ENCODE results near the gene PCED1B. TPM values are rescaled to one million over a fixed set of nuclear protein-coding genes. Genes with fewer than 3 reads are reported as not detected.

Gene PCED1B
- total and polyA plus RNA-seq, 2 donors (not counting 1 experiment from before 2014, with no cell fraction given), result 26.2 to 45.8 TPM

DNA sequence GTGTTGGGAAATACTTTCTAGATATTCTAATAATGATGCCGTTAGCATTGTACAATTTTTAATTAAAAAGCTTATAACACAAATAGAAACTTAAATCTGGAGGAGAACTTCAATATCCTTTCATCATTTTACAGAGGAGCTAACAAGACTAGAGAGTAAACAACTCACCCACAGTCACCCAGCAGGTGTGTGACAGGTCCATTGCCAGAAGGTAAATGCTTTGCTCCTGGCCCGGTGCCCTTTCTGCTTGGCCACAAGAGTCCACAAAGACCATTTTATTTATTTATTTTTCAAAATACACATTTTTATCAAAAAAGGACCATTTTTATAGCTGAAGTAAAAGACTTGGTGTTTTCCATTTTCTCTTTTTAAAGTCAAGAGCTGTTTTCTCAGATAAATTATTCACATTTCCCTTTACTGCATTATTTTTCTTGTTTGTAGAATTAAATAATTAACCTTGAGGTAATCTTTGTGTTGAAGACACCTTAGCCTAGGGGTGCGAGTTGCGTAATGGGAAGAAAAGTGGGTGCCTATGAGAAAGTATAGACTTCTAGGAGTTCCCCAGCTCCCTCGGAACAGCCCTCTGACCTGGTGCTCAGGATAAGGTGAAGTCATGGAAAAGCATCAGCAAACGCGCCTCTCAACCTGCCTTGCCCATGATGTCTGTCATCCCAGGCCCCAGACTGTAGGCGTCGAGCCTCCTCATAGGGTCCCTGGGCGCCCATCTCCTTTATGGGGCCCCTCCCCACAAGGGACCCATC, 26.7 kb downstream of the PCED1B start:
- Histone ChIP-seq H3K27me3 (replicated peaks in 1 of 4; ENCODE audit: control extremely low read depth in 1 of 4, control insufficient read depth in 3 of 4, insufficient read depth in 4 of 4, low read length in 3 of 4) (no peaks in the 10 kb centered on the region), H3K79me2 (ENCODE audit: control insufficient read depth, insufficient read depth, low read length) (no peaks in the 10 kb centered on the region), H3K9ac (ENCODE audit: low read length) (no peak overlapping the region), H3K27ac (ENCODE audit: low read length in 2 of 2) (no peak overlapping the region), H4K20me1 (ENCODE audit: control insufficient read depth, insufficient read depth, low read length, poor library complexity, severe bottlenecking) (no peaks in the 10 kb centered on the region), H3K9me3 (ENCODE audit: control extremely low read depth in 1 of 3, control insufficient read depth in 2 of 3, insufficient read depth in 1 of 3, low read length in 2 of 3) (no peaks in the 10 kb centered on the region), H3K4me3 (ENCODE audit: control extremely low read depth in 1 of 5, extremely low read depth in 1 of 5, insufficient read depth in 1 of 5, low read depth in 2 of 5, low read length in 4 of 5) (no peak overlapping the region), H2AFZ (ENCODE audit: insufficient read depth, low read depth, low read length, poor library complexity, severe bottlenecking) (no peak overlapping the region), H3K4me1 (ENCODE audit: control insufficient read depth in 2 of 2, insufficient read depth in 2 of 2, low read length in 2 of 2) (no peaks in the 10 kb centered on the region), H3K36me3 (replicated peaks in 1 of 2; ENCODE audit: control extremely low read depth in 1 of 2, control insufficient read depth in 1 of 2, extremely low read depth in 1 of 2, insufficient read depth in 2 of 2, low read length in 1 of 2) (peaks cover 0 to 6% of the 10 kb centered on the region in 2 experiments), H3K4me2 (replicated peaks; ENCODE audit: low read depth, low read length, poor library complexity, severe bottlenecking) (no peak overlapping the region)
- ATAC-seq (ENCODE audit: low read depth) (no peak), DNase-seq (no peak)
- TF ChIP-seq, protein P1, sequence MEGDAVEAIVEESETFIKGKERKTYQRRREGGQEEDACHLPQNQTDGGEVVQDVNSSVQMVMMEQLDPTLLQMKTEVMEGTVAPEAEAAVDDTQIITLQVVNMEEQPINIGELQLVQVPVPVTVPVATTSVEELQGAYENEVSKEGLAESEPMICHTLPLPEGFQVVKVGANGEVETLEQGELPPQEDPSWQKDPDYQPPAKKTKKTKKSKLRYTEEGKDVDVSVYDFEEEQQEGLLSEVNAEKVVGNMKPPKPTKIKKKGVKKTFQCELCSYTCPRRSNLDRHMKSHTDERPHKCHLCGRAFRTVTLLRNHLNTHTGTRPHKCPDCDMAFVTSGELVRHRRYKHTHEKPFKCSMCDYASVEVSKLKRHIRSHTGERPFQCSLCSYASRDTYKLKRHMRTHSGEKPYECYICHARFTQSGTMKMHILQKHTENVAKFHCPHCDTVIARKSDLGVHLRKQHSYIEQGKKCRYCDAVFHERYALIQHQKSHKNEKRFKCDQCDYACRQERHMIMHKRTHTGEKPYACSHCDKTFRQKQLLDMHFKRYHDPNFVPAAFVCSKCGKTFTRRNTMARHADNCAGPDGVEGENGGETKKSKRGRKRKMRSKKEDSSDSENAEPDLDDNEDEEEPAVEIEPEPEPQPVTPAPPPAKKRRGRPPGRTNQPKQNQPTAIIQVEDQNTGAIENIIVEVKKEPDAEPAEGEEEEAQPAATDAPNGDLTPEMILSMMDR (IDR thresholded peaks at IDR 0.05), result no peak
- no peak for TF ChIP-seq EZH2 (IDR thresholded peaks at IDR 0.05; ENCODE audit: borderline replicate concordance, insufficient read depth, low read depth, low read length, poor library complexity, severe bottlenecking)
- ChIA-PET CTCF (interaction anchor here (1.1 kb wide), 1 partner anchor 10 kb away, joined by 4 read pairs; no protein-coding TSS in a partner anchor), POLR2A (no interaction called here)
- intact Hi-C loops (cut with micrococcal nuclease), result no loop called here
- Mint-ChIP-seq H3K27me3 (no peaks in the 10 kb centered on the region), H3K4me3 (no peak overlapping the region), H3K27ac (no peak overlapping the region), H3K9me3 (ENCODE audit: insufficient read depth) (no peaks in the 10 kb centered on the region), H3K4me1 (no peaks in the 10 kb centered on the region)
- 94% methylated on average over 7 of the region's 10 CpGs for WGBS (ENCODE audit: insufficient coverage)

GRCh38 chr12:47107446-47107845, 28.0 kb downstream of the PCED1B start:
- no peak overlapping the region for H3K4me2 ChIP-seq (replicated peaks; ENCODE audit: low read depth, low read length, poor library complexity, severe bottlenecking)
- 95% methylated on average over 3 of the region's 3 CpGs for WGBS (ENCODE audit: insufficient coverage)
- Mint-ChIP-seq H3K4me3 (no peak overlapping the region), H3K9me3 (ENCODE audit: insufficient read depth) (no peaks in the 10 kb centered on the region), H3K27me3 (no peaks in the 10 kb centered on the region), H3K4me1 (no peaks in the 10 kb centered on the region), H3K27ac (no peak overlapping the region)
- H3K9ac ChIP-seq (ENCODE audit: low read length), result no peak overlapping the region
- H3K4me1 ChIP-seq (ENCODE audit: control insufficient read depth in 2 of 2, insufficient read depth in 2 of 2, low read length in 2 of 2), result no peaks in the 10 kb centered on the region
- H3K9me3 ChIP-seq (ENCODE audit: control extremely low read depth in 1 of 3, control insufficient read depth in 2 of 3, insufficient read depth in 1 of 3, low read length in 2 of 3), result no peaks in the 10 kb centered on the region
- no peaks in the 10 kb centered on the region for H3K79me2 ChIP-seq (ENCODE audit: control insufficient read depth, insufficient read depth, low read length)
- H3K27me3 ChIP-seq (replicated peaks in 1 of 4; ENCODE audit: control extremely low read depth in 1 of 4, control insufficient read depth in 3 of 4, insufficient read depth in 4 of 4, low read length in 3 of 4), result no peaks in the 10 kb centered on the region
- no peak overlapping the region for H3K4me3 ChIP-seq (ENCODE audit: control extremely low read depth in 1 of 5, extremely low read depth in 1 of 5, insufficient read depth in 1 of 5, low read depth in 2 of 5, low read length in 4 of 5)
- no peaks in the 10 kb centered on the region for H4K20me1 ChIP-seq (ENCODE audit: control insufficient read depth, insufficient read depth, low read length, poor library complexity, severe bottlenecking)
- H2AFZ ChIP-seq (ENCODE audit: insufficient read depth, low read depth, low read length, poor library complexity, severe bottlenecking), result no peak overlapping the region
- DNase-seq (no peak), ATAC-seq (ENCODE audit: low read depth) (no peak)
- intact Hi-C loops (cut with micrococcal nuclease), result no loop called here
- ChIA-PET CTCF (no interaction called here), POLR2A (no interaction called here)
- H3K36me3 ChIP-seq (replicated peaks in 1 of 2; ENCODE audit: control extremely low read depth in 1 of 2, control insufficient read depth in 1 of 2, extremely low read depth in 1 of 2, insufficient read depth in 2 of 2, low read length in 1 of 2), result peaks cover 0 to 6% of the 10 kb centered on the region in 2 experiments
- TF ChIP-seq, protein P1 (IDR thresholded peaks at IDR 0.05), result no peak
- TF ChIP-seq EZH2 (IDR thresholded peaks at IDR 0.05; ENCODE audit: borderline replicate concordance, insufficient read depth, low read depth, low read length, poor library complexity, severe bottlenecking), result no peak
- no peak overlapping the region for H3K27ac ChIP-seq (ENCODE audit: low read length in 2 of 2)
